K562 treated with DMSO at 1 percent for 24 hours (cell line): Measurements from ENCODE around the gene MIDN. TPM values are rescaled to one million over a fixed set of nuclear protein-coding genes. Genes with fewer than 3 reads are reported as not detected.

Experiments
- total RNA-seq: library from RNA; unstranded; fragments of 300-600 nt; gene quantifications from 2 replicates; pipeline ENCODE4 v1.2.3, GENCODE V29; 2022; ENCODE audit warnings: low read depth; ENCODE audit not compliant: insufficient read depth

Gene MIDN
- total RNA-seq, result 68.5 and 71.2 TPM in 2 replicates

GRCh38 chr19:1248139-1248785 lies at the start of gene MIDN:
Gene MIDN (plus strand): TSS chr19:1248583. CDS start chr19:1250297, 1,714 bp downstream.

GRCh38 chr19:1205114-1206099 lies 43.0 kb upstream of the MIDN start, which contains the start of gene STK11:
Gene STK11 (plus strand): TSS chr19:1205778. CDS start chr19:1206914, 1,136 bp downstream.

GRCh38 chr19:1237754-1238368 lies 10.5 kb upstream of the MIDN start, which contains the start of gene CBARP:
Gene CBARP (minus strand): TSS chr19:1238005. CDS start chr19:1236100, 1,905 bp downstream.

GRCh38 chr19:1241417-1242095 lies 6.8 kb upstream of the MIDN start, which contains the start of gene ATP5F1D:
Gene ATP5F1D (plus strand): TSS chr19:1241751. CDS start chr19:1241851, 100 bp downstream.

GRCh38 chr19:1269065-1269477 lies 20.7 kb downstream of the MIDN start, which contains the start of gene CIRBP:
Gene CIRBP (plus strand): TSS chr19:1269332. CDS start chr19:1270934, 1,602 bp downstream.

GRCh38 chr19:1275260-1275975 lies 27.0 kb downstream of the MIDN start, which contains the start of gene FAM174C:
Gene FAM174C (plus strand): TSS chr19:1275530. CDS start chr19:1275550, 20 bp downstream.

GRCh38 chr19:1285737-1286360 lies 37.5 kb downstream of the MIDN start, which contains the start of gene EFNA2:
Gene EFNA2 (plus strand): TSS chr19:1285873. CDS start chr19:1286169, 296 bp downstream.

Other genes starting within 250 kb of the MIDN start
- gene GRIN3B, start 248.2 kb upstream of the MIDN start, total RNA-seq, result 0.66 and 0.73 TPM in 2 replicates
- gene TMEM259, start 227.5 kb upstream of the MIDN start, total RNA-seq, result 234 and 259 TPM in 2 replicates
- gene RNU6-2, start 227.1 kb upstream of the MIDN start, total RNA-seq, result not detected in 2 replicates
- gene CNN2, start 222.0 kb upstream of the MIDN start, total RNA-seq, result 103 and 109 TPM in 2 replicates
- gene ABCA7, start 208.5 kb upstream of the MIDN start, total RNA-seq, result 68.1 and 68.5 TPM in 2 replicates
- gene ARHGAP45, start 181.4 kb upstream of the MIDN start, total RNA-seq, result 26.5 and 30.6 TPM in 2 replicates
- gene POLR2E, start 153.2 kb upstream of the MIDN start, total RNA-seq, result 298 and 316 TPM in 2 replicates
- gene GPX4, start 144.6 kb upstream of the MIDN start, total RNA-seq, result 1,084 and 1,166 TPM in 2 replicates
- 48.0 and 49.2 TPM in 2 replicates for gene SBNO2, start 74.3 kb upstream of the MIDN start, total RNA-seq
- gene STK11, start 42.8 kb upstream of the MIDN start, total RNA-seq, result 143 and 156 TPM in 2 replicates
- gene CBARP, start 10.6 kb upstream of the MIDN start, total RNA-seq, result 7.1 and 10.1 TPM in 2 replicates
- 387 and 503 TPM in 2 replicates for gene ATP5F1D, start 6.8 kb upstream of the MIDN start, total RNA-seq
- gene CIRBP, start 20.7 kb downstream of the MIDN start, total RNA-seq, result 121 and 125 TPM in 2 replicates
- gene FAM174C, start 26.9 kb downstream of the MIDN start, total RNA-seq, result 76.4 and 82.4 TPM in 2 replicates
- not detected in 2 replicates for gene EFNA2, start 37.3 kb downstream of the MIDN start, total RNA-seq
- gene NDUFS7, start 135.3 kb downstream of the MIDN start, total RNA-seq, result 455 and 509 TPM in 2 replicates
- gene GAMT, start 153.0 kb downstream of the MIDN start, total RNA-seq, result 65.8 and 79.9 TPM in 2 replicates
- 118 and 124 TPM in 2 replicates for gene DAZAP1, start 159.0 kb downstream of the MIDN start, total RNA-seq
- gene RPS15, start 189.8 kb downstream of the MIDN start, total RNA-seq, result 5,734 and 6,329 TPM in 2 replicates
- gene APC2, start 201.5 kb downstream of the MIDN start, total RNA-seq, result 0.60 and 1.2 TPM in 2 replicates
- 50.2 and 55.2 TPM in 2 replicates for gene C19orf25, start 230.6 kb downstream of the MIDN start, total RNA-seq
- gene PCSK4, start 241.8 kb downstream of the MIDN start, total RNA-seq, result 4.4 and 5.7 TPM in 2 replicates
- 69.9 and 72.3 TPM in 2 replicates for gene REEP6, start 242.6 kb downstream of the MIDN start, total RNA-seq